Activated CD8-positive, alpha-beta memory T cell treated with anti-CD3 and anti-CD28 coated beads, Interleukin-2, amount 50 U/mL, for 24 hours (primary cell): ENCODE data around the gene ZBED3.

Experiments
- DNase-seq: peaks from one replicate; pipeline ENCODE4 v3.0.0-alpha.2; 2020; ENCODE audit errors: extremely low read depth

The ZBED3 gene

DNA sequence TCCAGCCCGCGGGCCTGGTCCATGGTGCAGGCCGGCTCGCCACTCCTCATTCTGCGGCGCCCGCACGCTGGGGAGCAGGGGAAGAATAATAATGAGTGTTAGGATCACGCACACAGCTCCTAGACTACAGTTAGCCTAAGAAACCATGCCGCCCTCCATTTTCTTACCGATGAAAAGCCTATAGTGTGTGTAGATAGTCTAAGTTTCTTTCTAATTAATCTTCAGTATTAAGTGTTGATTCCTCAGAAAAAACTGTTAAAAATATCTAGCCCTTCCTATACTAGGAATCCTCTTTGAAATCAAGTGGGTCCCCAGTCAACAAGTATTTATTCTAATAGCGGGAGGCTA is 9.3 kb downstream of the ZBED3 start:
- no peak for DNase-seq

DNA sequence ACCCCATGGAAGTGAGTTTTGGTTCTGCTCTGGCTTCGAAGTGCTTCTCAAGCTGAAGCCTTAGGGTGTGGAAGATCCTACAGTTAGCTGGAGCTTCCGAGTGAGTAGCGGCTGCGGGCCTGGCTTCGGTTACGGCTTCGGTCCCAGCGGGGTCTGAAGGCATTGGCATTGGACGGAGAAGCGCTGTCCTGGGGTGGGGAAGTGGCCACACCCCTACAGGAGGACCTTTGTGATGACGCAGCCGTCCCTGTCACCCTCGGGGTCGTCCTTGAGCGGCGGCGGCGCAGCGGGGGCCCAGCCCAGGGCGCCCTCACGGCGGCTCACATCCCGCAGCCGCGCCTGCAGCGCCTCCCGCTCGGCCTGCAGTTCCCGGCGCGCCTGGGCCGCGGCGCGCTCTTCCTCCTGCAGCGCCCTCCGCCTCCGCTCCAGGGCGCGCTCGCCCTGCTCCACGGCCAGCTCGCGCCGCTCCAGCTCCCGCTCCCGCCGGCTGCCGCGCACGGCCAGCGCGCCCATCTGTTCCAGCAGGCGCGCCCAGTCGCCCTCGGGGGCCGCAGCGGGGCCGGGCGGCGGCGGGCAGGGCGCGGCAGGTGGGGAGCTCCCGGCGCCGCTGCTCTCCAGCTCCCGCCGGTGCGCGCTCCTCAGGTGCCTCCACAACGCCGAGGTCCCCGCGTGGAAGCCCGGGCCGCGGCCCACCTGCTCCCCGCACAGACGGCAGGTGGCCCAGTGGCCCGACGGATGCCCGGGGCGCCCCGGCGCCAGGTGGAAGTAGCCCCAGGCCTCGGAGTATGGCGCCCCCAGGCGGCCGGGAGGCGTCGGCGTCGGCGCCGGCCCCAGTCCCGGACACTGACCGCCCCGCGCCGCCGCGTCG is 9.9 kb downstream of the ZBED3 start:
- DNase-seq, result peak; percentile 12

DNA sequence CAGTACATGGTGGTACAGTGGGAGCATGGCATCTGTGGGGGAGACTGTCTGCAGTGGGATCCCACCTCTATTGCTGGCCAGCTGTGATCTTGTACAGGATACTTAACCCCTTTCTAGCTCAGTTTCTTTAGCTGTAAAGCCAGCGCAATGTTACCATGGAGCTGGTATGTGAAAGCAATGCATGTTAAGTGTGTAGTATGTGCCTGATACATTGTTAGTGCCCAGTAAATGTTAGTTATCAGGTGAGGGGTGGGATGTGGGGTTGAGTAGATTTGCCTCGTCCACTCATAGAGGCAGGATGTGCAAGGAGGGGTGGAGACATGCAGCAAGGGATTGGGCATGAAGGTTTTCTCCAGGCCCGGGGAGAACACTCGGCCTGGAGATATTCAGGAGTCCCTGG is 12.3 kb downstream of the ZBED3 start:
- DNase-seq, result no peak

DNA sequence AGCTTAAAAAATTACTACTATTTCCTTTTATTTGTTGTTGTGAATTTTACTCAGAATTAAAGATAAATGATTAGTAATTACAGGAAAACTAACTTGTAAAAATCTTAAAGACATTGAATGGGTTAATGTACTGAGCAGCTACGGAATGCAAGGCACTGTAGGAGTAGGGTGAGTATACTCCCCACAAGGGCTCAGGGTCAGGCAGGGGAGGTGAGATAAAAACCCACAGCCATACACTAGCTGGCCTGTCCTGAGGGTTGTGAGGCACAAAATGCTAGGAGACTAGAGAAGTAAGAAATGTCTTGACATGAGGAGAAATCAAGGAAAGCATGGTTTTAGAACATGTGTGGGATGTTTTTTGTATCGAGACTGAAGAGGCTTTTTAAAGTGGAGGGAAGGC is 13.4 kb downstream of the ZBED3 start:
- DNase-seq, result no peak

DNA sequence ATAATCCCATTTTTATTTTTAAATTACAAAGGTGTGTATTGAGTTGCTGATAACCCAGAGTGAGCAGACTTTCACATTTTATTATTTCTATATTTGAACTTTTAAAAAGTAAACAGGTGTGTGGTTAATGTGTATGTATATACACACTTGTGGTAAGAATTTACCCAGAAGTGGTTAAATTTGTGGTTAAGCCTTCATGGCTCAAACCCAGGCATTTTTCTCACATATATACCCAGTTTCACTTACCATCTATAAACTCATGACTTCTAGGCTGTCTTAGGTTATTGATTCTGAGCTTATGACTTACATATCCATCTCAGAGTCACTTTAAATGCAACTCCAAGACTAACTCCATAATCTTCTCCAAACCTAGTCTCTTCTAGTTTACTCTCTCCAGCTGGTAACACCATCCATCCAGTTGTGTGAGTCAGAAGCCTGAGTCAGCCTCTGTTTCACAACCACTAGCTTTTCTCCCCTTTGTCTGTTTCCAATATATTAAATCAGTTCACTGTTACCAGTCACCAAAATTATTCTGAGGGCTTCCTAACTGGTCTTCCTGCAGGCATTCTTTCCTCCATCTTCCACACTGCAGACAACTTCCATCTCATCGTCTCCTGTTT is 20.2 kb downstream of the ZBED3 start:
- no peak for DNase-seq

DNA sequence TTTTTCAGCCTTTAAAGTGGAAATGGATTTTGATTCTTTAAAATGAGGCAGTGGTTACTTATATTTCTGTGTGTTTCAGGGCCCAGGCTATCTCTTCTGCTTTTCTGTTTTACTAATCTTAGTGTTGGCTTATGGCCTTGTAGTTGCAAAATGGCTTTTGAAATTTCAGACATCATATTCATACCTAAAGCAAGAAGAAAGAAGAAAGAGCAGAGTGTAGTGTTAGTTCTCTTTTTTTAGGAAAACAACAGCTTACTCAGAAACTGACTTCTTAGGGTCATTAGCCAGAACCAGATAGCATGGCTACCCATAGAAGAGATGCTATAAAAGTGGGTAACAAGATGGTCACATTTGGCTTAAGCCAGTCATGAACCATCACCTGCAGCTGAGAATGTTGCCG is 20.9 kb downstream of the ZBED3 start:
- DNase-seq, result no peak

DNA sequence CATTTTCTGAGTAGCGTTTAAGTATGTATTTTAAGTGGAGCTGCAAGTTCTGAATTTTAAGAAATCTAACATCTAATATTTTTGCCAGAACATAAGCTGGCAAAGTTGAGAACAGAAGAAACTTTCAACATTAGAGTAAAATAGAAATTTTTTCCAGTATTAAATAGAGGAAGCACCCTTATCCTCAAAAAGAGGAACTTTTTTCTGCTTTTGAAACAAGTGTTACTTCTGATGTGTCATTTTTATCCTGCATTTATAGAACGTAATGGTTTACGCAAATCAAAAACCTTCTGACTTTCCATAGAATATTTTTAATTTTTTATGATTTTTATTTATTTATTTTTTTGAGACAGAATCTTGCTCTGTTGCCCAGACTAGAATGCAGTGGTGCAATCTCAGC is 21.8 kb downstream of the ZBED3 start:
- DNase-seq, result no peak

DNA sequence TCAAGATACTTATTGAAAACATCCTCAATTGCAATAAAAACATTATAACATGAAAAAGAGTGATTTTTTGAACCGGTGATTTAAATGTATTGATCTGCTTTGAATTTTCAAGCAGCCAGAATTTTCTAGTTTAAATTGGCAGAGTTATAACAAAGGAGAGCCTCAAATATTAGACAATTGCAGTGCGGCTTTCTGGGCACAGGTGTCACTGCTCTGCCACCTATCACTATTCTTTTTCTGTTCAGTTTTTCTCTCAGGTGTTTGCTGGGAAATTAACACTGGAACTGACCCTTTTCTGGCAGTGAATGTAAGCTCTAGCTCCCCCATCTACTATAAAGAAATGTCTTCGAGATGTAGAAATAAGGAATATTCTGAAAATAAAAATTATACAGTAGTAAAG is 23.0 kb downstream of the ZBED3 start:
- no peak for DNase-seq

DNA sequence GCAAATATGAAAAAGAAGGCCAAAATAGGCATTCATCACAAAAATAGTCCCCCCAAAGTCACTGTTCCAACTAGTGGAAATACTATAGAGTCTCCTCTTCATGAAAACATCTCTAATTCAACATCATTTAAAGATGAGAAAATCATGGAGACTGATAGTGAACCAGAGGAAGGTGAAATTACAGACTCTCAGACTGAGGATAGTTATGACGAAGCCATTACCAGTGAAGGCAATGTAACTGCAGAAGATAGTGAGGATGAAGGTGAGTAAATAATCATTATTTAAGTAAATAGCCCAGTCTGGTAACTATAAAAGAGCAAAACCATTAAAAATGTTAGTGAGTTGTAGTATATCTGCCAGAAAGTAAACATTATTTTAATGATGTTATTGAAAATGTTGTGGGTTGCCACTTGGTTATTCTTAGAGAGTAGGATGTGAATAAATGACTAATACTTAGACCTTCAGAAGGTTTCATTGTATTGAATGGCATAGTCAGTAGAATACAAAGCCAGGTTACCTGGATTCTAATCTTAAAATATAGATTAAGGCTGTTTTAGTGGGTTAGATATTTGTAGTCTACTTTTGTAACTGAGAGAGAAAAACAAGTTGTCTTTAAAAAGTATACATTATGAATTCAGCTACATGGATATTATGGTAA is 40.5 kb downstream of the ZBED3 start:
- no peak for DNase-seq

DNA sequence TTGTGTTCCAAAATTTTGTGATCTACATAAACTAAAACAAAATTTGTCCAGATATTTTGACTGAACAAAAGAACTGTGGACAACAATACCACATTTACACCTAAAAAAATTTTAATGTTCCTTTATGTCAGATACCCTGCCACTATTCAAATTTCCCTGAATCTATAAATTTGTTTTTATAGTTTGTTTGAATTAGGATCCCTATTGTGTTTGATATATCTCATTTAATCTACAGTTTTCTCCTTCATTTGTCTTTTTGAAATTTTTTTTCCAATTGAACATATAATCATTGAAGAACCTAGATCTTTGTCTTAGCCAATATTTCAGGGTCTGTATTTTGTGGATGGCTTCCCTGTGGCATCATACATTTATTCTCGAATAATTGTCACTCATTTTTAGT is 51.1 kb downstream of the ZBED3 start:
- no peak for DNase-seq

DNA sequence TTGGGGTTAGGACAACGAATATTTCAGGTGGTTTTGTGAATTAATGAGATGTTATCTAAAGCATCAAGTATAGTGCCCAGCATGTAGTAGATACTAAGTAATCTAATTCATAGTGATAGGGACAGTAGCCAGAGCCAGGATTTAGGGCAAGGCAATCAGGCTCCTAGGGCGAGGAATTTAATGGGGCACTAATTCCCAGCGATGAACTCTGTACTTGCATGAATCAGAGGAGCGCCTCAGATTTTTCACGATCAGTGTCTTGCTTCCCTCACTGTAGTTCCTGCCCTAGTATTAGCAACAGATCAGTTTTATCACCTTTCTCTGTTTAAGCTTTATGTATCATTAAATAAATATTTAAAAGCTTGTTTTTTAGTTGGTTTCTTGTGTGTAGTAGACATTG is 53.7 kb downstream of the ZBED3 start:
- DNase-seq, result no peak

DNA sequence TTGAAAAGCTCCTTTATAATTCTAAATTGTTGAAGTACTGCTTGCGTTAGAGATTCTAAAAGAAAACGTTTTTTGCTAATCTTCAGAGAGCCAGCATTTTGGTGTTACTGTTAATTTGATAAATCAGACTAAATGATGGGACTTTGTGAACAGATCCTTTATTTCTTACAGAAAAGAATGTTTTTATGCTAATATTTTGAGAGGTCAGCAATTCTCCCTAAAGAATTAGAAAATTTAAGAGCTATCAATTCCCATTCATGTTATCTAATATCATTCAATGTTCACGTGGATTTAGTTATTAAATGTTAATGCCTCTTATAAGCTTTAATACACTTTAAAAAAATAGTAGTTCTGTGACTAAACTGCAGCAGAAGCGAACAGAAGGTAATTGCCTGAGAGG is 54.5 kb downstream of the ZBED3 start:
- DNase-seq, result no peak

DNA sequence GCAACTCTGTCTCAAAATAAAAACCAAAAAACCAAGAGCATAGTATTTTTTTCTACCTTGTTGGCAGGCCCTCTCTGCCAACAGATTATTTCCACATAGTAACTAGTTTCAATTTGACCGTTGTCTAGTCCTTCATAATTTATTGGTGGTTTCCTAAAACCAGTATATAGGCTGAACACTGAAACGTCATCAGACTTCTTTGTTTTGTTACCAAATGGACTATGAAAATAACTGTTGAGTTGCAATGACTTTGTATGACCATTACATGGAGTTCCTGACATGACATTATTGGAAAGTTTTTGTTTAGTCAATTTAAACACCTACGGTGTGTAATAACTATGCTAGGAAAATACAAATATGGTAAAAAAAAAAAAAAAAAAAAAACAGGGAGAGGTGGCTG is 55.2 kb downstream of the ZBED3 start:
- DNase-seq, result no peak

DNA sequence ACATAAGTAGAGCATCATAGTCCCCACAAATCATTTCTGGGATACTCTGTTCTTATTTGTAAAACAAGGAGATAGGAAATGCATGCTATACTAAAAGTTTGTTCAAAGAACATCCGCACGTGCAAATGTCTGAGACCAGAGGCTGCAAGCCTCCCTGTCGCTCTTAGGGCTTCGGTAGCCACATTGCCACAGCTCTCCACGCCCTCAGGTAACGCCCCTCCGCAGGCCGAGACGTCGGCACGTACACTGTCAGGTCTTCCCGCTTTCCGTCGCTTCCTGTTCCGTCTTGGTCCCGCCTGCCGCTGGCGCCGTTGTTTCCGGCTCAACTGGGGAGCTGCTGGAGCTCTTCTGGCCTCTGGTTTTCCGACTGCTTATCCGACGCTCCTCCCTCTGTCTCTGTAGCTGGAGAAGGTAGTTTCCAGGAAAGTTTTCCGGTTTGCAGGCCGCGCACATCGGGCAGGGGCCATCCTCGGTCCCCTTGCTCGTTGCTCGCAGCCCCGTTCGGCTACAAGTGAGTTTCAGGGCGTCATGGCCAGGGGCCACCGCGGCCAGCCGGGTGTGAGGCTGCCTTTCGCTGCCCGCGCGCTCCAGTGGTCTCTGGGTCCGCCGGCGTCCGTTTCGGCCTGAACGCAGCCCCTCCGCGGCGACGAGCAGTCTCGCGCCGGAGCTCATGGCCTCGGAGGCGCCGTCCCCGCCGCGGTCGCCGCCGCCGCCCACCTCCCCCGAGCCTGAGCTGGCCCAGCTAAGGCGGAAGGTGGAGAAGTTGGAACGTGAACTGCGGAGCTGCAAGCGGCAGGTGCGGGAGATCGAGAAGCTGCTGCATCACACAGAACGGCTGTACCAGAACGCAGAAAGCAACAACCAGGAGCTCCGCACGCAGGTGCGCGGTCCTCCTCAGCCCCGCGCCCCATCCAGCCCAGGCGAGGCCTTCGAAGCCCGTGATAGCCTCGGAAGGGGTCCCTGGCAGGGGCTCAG is 56.7 kb downstream of the ZBED3 start, which contains the start of gene AGGF1:
TSS of gene AGGF1 (plus strand) at position 308 of the 975 bp plus-strand sequence. CDS start at position 671, 363 bp downstream.
- peak; percentile 78 for DNase-seq

DNA sequence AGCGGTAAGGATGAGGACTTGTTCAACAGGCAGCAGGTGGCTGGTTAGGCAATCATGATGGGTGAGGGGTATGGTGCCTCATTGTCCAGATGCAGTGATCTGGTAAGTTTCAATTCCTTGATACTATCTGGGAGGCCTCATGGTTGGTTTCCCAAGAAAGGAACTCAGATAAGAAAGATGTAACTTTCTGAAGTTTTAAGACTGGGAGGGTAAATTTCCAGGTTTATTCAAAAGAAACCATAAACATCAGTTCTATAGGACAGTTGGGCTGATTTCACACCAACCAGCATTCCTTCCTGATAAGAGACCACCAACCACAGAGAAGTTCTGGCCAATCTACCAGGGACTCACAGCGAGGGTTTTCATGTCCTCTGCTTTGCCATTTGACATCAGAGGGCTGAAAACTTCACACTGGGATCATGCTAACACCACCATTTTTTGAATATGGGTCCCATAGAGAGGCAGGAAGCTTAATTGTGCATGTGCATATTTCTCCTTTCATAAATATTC is 57.7 kb downstream of the ZBED3 start:
- no peak for DNase-seq

DNA sequence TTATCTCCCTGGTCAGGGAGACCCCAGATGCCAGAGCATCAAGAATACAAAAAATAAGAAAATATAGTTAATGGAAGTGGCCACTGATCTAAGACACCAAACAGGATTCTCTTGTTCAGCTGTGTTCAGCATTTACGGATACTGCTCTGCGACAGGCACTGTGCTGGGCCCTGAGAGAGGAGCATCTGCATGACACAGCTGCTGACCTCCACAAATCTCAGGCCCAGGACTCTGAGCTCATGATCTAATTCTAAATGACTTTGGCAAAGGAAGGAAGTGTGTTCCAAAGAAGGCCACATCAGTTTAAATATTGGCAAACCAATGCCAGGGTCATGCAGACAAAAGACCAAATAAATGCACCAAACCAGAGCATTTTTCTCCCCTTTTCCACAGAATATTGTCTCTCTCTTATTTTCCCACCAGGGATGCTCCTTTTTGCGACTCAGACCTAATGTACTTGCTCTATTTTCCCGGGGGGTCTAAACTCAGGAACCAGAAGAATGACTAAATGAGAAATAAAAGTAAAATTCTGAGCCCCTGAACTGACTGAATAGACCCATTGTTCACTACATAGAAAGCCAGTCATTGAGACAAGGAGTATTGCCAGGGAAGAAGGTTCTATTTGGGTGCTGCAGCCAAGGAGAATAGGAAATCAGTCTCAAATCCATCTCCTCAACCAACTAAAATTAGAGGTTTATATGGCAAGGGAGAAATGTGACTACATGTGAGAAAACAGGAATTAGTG is 58.3 kb downstream of the ZBED3 start:
- no peak for DNase-seq

DNA sequence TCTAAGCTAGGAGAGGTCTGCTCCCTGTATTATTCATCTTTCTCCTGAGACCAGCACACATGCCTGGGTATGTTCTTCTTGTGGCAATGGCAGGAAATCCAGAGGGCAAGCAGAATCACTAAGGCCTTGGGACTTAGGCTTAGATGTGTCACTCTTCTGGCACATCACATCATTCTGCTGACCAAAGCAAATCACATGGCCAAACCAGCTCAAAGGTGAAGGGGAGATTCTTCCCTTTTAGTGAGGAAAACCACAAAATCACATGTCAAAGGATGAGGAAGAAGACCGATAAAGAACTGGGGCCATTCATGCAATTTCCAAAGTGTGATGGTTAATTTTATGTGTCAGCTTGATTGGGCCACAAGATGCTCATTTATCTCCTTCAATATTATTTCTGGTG is 62.6 kb downstream of the ZBED3 start:
- DNase-seq, result no peak

DNA sequence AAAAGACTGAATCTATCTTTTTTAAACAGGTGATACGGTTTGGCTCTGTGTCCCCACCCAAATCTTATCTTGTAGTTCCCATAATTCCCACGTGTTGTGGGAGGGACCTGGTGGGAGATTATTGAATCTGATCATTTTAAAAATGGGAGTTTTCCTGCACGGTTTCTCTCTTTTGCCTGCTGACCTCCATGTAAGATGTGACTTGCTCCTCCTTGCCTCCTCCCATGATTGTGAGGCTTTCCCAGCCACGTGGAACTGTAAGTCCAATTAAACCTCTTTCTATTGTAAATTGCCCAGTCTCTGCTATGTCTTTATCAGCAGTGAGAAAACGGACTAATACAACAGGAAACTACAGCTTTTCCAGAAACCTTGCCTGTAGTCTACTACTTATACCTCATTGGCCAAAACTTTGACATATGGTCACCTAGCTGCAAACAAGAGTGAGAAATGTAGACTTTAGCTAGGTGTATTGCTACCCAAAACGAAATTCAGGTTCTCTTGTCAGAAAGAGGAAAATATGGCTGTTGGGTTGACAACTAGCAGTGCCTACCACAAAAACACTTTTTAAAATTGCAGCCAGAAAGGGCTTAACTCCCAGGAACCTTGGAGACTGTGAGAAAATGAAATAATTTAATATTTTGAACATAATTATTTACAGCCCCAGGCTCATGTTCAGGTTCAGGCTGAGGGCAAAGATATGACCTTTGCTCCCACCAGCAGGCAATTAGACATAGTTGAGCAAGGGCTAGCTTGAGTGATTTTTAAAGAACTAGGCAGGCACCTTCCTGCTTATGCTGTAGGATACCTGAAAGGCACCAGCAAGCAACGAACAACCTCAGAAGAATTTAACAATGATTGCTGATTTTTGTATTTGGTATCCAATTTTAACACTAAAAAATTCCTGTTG is 64.3 kb downstream of the ZBED3 start:
- no peak for DNase-seq
